HG03175 (cell line): Measurements from ENCODE around the gene RPS6KA2.
"Not testable (repeated sequence)": the region's sequence is repeated elsewhere in the genome, so short reads cannot be mapped to it uniquely, and the experiment has no call there.

ENCODE experiments used
- ATAC-seq: cut with Tn5 transposase; IDR thresholded peaks from one replicate; pipeline ENCODE4 v1.9.1; 2021; ENCODE audit warnings: mild to moderate bottlenecking, moderate library complexity; ENCODE audit not compliant: unreplicated experiment

The RPS6KA2 gene

DNA sequence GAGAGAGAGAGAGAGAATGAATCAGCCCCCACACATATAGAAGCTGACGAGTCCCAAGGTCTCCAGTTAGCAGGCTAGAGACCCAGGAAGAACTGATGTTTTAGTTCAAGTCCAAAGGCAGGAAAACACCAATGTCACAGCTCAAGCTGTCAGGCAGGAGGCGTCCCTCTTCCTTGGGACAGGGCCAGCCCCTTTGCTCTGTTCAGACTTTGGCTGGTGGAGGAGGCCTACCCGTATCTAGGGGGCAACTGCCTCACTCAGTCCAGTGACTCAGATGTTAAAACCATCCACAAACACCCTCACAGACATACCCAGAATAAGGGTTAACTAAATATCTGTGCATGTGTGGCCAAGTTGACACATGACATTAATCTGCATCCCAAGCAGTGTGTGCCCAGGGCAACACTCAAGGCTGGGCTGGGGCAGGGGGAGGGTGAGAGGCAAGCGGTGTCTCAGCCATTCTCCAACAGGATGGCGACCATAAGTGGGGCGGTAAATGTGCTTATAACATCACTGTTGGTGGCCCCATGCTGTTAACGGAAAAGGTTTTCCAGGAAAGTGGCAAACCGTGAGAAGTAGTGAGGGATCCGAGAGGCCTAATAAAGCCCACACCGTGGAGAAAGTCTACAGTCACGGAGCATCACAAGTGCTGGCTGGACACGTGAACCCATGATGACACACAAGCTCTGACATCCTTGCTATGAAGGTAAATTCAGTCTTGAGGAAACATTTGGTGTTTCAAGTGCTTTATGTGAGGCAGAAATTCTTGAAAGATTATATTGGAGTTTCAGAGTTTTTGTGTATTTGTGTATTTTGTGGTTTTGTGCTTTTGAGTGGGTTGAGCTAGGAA lies 68.7 kb downstream of the RPS6KA2 start:
- ATAC-seq, result no peak

DNA sequence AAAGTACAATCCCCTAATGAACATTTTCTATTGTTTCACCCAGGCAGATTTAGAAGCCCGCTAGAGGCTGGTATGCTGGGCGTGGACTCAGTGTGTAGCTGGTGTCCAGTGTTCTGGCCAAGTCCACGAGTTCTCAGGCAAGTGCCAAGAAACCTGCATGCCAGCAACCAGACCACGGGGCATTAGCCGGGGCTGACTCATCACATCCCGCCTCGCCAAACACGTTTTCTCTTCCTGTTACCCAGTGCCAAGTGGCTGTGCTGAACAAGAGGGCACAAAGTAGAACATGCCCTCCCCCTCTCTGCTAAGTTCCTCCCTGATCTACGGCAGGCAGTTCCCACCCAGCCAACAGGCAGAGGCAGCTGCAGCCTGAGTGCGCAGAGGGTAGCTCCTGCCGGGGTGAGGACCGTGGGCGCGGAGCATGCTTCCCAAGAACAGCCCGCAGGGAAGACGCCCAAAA lies 70.2 kb downstream of the RPS6KA2 start:
- ATAC-seq, result no peak

GRCh38 chr6:166556336-166556735 lies 70.7 kb downstream of the RPS6KA2 start:
- no peak for ATAC-seq

- ATAC-seq, result no peak
These were observed 72.0 kb downstream of the RPS6KA2 start for GRCh38 chr6:166555086-166555485.

DNA sequence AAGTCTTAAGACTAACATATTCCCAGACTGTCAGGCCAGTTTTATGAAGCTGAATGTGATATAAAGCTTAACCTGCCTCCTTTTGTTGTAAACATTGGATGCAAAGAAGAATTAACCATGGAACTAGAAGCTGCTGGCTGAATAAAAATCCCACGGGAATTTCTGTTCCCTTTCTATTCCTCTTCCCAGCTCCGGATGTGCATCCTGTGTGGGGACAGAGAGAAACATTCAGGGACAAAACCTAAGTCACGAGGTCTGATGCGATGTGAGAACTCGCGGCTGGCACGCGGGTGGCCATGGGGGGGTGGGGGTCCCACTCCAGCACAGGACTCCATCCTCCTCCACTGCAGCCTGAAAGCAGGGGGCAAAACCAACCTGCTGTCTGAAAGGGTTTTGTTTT lies 72.7 kb downstream of the RPS6KA2 start:
- no peak for ATAC-seq

DNA sequence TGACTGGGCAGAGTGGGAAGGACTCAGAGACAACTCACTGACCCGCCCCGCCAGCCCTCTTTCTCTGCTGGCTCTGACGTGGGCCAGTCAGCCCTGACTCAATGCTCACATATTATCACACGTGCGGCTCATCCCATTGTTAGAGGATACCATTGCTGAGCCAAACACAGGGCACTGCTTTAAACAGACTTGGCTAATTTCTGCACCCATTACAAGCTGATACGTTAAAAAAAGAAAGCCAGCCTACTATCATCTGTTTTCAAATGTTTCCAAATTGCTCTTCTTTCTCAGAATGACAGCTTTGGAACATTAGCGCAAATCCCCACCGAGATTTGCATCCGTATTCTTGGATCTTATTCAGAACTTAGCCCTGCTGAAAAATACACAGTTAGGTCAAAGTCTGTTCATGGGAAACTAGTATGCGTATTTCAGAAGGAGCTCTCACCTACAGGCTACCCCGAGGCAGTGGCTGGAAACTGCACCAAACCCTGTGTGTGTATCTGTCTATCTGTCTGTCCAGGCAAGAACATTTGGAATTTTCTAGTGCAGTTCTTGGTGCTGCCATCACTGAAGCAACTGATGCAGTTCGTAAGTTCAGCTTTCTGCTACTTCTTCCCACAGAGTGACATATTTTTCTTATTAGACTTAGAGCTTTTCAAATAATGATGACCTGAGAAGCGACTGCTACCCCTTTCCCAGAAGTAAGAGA lies 73.3 kb downstream of the RPS6KA2 start:
- no peak for ATAC-seq

DNA sequence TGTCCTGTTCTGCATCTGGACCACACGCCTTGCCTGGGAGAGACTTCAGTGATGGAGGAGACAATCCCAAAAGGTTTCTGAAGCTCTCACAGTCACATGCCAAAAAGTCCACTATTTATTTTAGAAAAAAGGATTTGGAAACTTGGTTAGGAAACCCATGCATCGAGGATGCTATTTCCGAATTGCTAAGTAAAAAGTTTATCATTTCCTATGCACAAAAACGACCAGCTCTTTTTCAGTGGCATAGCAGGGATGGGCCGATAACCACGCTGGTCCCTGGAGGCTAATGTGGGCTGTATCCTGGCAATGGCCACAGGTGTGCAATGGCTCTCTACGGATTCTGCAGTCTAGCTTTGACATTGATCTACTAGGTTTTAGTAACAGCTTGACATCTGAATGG lies 74.5 kb downstream of the RPS6KA2 start:
- no peak for ATAC-seq

GRCh38 chr6:166551754-166552495 lies 75.1 kb downstream of the RPS6KA2 start:
- no peak for ATAC-seq

GRCh38 chr6:166546653-166547052 lies 80.4 kb downstream of the RPS6KA2 start:
- no peak for ATAC-seq

DNA sequence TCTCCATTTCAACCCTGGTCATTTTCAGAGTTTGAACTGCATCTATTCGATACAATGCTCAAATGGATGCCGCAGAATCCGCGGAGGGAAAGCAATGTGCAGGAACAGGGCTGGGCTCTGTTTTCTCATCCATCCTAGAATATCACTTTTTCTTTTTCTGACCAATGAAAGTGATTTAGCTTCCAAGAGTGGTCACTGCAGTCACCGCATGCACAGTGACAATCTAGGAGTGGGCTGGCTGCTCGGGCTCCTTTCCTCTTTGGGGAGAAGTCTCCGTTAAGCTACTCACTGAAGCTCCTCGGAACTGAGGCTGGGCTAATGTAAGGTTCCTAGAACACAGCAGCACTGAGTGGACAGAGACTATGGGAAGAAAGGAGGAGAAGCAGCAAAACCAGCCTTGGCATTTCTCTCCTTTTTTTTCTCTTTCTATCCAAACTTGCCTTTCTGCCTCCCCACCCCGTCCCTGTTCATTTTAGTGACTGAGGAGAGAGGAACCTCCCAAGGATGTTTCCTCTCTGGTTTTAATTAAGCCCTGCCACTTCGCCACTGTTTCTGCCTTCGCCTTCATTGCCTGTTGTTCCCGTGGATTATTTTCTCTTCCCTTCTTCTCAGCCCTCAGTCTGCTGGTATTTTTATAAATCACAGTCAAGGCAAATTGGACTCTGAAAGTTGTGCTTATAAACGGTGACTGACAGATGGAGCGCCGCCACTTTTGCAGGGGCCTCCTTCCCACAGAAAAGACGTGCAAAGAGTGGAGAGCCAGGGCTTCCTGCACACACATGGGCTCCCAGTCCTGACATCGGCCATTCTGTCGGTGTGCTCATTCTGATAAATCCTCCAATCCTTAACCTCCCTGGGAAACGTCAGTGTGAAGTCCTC lies 81.7 kb downstream of the RPS6KA2 start:
- no peak for ATAC-seq

DNA sequence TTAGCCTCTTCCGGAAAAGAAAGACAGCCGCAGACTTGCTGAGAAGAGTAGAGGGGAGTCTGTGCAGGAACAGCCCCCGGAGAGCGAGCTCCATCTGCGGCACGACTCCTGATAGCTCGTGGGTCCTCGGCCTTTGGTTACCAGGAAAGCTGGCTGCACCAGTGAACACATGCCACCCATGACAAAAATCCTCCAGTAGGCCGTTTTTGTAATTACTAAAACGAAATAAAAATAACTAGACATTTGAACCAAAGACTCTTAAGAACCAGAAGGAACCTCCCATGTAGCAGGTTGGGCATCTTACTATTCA lies 82.8 kb downstream of the RPS6KA2 start:
- no peak for ATAC-seq

DNA sequence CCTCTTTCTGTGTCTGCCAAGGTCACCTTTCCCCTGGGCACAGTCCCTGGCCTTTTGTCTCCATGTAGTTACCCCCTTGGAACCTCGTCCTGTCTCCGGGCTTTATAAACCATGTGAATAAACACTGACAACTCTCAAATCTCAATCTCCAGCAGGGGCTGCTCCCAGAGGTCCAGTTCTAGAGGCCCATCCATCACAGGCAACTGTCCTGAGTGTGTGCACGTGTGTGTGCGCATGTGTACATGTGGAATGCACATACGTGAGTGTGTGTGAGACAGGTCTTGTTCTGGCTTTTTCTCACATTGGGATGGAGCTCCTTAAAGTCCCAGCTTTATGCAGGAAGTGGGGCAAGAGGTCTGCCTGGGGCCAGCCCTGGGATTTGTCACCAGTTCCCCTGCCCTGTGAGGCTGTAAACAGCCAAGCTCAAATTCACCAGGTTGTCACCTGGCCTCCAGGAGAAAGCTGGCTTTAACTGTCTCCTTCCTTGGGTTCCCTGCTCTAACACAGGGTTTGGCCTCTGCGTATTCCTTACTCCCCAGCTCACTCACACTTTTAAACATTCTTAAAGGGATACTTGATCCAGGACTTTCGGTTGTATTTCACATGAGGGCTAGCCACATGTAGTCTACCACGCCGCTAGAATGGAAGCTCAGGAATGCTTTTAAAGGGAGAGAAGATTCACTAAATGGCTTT lies 83.3 kb downstream of the RPS6KA2 start:
- no peak for ATAC-seq

DNA sequence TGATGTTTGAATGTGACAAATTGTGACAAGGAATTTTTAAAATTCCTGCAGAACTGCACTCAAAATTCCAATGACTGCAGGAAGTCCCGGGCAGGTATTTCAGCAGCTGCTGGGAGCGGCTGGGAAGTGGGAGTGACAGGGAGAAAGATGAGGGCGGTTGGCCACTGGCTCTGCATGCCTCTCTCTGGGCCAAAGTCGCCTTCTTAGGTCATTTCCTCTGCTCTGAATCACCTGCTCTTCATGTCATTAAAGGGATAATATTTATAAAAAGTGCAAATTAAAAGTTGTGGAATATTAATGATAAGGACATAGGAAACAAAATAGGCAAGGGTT lies 84.5 kb downstream of the RPS6KA2 start:
- no peak for ATAC-seq

DNA sequence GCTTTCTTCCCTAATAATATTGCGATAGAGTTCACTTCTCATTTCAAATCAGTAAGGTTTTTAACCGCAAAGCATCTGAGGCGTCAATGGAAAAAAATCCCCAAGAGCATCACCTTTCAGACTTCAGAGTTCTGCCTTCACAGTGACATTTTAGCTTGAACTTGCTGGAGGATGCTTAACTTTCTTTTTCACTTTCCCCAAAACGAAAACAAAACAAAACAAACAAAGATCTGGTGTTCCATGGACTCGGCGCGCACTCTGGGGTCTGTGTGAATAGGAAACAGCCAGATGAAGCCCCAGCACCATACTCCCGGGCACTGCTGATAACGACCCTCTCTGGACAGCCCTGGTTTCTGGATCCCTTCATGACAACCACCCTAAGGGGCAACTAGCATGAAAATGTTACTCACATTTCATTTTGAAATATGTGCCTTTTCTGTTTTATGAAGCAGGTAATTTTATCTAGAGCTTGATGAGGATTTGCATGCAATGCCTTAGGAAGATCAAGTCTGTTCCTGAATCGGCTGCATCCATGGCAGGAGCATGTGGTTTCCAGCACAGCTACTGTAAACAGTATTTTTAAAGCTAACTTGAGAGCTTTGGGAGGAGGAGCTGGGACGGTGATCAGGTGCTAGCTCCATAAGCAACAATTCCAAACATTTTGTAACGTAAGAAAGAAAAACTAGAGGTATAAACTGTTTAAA lies 85.0 kb downstream of the RPS6KA2 start:
- ATAC-seq, result peak; percentile 37

DNA sequence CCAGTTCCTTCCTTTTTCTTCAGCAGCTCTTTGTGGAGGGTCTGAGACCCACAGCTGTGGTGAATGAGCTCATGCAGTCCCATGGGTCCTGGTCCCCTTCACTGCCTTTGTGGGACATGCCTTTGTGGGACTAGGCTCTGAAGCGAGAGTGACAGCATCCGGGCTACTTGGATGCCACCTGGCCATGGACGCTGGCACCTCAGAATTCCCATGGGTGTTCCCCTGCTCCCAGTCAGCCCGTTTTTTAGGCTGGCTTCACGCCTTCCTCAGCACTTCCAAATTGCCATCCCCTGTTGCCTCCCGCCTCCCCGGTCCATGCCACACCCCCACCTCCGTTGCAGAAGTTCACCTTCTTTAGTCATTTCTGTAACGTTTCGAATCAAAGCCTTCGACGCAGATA lies 85.7 kb downstream of the RPS6KA2 start:
- ATAC-seq, result peak; percentile 34

- peak; percentile 95 for ATAC-seq
These were observed 86.3 kb downstream of the RPS6KA2 start for GRCh38 chr6:166540631-166541331.

GRCh38 chr6:166539543-166539942 lies 87.5 kb downstream of the RPS6KA2 start:
- no peak for ATAC-seq

DNA sequence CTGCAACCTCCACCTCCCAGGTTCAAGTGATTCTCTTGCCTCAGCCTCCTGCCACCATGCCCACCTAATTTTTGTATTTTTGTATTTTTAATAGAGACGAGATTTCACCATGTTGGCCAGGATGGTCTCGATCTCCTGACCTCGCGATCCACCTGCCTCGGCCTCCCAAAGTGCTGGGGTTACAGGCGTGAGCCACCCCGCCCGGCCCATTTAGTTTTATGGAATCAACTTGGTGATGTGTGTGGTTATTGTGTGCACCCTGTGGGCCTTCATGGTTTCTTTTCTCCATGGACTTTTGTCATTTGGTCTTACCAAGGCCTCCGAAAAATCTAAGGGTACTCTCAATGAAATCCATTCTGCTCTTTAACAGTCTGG lies 88.1 kb downstream of the RPS6KA2 start:
- ATAC-seq, result not testable (repeated sequence)
